Fibroblast of mammary gland (primary cell): Measurements from ENCODE around the gene GALNT7.
"Not testable (repeated sequence)": the region's sequence is repeated elsewhere in the genome, so short reads cannot be mapped to it uniquely, and the experiment has no call there.

ENCODE experiments used
- DNase-seq: peaks from one replicate; pipeline ENCODE4 v3.0.0-alpha.2; 2010; ENCODE audit warnings: low read depth
- H3K4me3 ChIP-seq: 2 replicates; pipeline ENCODE4 v1.5.1; 2011; ENCODE audit warnings: low read depth, mild to moderate bottlenecking, low read length, moderate library complexity; ENCODE audit not compliant: control insufficient read depth
- TF ChIP-seq, protein P1 (sequence below): conservative IDR thresholded peaks from 2 replicates; pipeline ENCODE4 v1.5.1; 2011; ENCODE audit warnings: low read depth, low read length, inconsistent platforms; ENCODE audit not compliant: control insufficient read depth, insufficient read depth

The GALNT7 gene

DNA sequence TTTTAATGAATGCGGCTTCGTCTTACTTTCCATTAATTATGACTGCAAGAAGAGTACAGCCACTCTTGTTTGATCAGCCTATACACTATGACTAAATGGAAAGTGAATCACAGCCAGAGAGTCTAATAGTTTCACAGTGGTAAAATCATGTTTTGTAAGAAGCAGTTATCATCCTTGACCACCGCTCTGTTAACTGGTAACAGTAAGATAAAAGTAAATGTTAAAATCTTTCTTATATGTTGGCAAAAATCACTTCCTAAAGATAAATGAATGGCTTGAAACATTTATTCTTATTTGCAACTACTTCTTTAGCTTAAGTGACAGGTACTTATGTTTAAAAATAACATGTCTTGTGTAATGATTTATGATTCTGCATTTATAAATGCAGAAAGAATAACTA lies 13.2 kb downstream of the GALNT7 start:
- no peak overlapping the region for H3K4me3 ChIP-seq
- TF ChIP-seq, protein P1, sequence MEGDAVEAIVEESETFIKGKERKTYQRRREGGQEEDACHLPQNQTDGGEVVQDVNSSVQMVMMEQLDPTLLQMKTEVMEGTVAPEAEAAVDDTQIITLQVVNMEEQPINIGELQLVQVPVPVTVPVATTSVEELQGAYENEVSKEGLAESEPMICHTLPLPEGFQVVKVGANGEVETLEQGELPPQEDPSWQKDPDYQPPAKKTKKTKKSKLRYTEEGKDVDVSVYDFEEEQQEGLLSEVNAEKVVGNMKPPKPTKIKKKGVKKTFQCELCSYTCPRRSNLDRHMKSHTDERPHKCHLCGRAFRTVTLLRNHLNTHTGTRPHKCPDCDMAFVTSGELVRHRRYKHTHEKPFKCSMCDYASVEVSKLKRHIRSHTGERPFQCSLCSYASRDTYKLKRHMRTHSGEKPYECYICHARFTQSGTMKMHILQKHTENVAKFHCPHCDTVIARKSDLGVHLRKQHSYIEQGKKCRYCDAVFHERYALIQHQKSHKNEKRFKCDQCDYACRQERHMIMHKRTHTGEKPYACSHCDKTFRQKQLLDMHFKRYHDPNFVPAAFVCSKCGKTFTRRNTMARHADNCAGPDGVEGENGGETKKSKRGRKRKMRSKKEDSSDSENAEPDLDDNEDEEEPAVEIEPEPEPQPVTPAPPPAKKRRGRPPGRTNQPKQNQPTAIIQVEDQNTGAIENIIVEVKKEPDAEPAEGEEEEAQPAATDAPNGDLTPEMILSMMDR, result no peak
- peak; percentile 79 for DNase-seq

DNA sequence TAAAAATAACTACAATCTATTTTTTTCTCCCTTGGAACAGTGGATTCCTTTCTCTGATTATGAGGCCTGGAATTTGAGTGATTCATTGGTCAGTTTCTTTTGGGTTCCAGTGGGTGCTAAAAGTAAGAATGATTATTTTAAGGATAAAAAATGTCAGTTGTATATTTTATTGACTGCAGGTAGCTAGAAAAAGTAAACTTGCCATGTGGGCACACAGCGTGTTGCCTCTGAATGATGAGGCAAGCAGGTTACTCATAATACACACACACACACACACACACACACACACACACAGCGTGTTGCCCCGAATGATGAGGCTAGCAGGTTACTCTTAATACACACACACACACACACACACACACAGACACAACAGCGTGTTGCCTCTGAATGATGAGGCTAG lies 13.8 kb downstream of the GALNT7 start:
- DNase-seq, result peak; percentile 85
- TF ChIP-seq, protein P1, result no peak
- H3K4me3 ChIP-seq, result no peak overlapping the region

DNA sequence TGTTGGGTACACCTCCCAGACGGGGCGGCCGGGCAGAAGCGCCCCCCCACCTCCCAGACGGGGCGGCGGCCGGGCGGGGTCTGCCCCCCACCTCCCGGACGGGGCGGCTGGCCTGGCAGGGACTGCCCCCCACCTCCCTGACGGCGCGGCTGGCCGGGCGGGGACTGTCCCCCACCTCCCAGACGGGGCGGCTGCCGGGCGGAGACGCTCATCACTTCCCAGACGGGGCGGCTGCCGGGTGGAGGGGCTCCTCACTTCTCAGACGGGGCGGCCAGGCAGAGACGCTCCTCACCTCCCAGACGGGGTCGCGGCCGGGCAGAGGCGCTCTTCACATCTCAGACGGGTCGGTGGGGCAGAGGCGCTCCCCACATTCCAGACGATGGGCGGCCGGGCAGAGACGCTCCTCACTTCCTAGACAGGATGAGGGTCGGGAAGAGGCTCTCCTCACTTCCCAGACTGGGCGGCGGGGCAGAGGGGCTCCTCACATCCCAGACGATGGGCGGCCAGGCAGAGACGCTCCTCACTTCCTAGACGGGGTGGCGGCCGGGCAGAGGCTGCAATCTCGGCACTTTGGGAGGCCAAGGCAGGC lies 15.1 kb downstream of the GALNT7 start:
- DNase-seq, result not testable (repeated sequence)

DNA sequence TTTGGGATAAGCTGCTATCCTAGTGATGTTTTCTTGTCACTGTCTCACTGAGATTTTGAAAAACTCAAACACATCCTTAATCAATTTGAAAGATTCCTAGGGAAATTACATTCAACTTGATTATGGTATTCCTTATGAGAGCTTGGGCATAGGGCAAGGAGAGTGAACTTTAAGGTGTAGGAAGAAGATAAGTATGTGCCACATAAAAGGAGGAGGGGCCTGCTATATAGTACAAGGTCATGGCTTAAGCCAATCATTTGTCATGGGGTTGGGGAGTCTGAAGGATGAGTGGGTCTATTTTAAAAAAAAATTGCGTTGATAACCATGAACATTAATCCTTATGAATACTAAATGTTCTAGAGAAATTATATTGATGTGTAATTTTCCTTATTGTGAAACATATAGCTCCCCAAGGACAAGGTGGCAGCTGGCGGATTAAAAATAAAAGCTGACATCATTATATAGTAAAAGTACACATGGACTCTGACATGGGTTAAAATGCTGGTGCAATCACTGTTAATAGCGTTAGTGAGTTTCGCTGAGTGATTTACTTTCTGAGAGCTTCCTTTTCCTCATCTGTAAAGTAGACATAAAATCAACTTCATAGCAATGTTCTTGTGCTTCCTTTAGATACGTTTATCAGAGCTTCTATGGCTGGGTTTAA lies 17.4 kb downstream of the GALNT7 start:
- peak; percentile 6 for DNase-seq
- H3K4me3 ChIP-seq, result no peak overlapping the region
- TF ChIP-seq, protein P1, result no peak

More for the DNA sequence above, 15.1 kb downstream of the GALNT7 start:
- not testable (repeated sequence) for H3K4me3 ChIP-seq

DNA sequence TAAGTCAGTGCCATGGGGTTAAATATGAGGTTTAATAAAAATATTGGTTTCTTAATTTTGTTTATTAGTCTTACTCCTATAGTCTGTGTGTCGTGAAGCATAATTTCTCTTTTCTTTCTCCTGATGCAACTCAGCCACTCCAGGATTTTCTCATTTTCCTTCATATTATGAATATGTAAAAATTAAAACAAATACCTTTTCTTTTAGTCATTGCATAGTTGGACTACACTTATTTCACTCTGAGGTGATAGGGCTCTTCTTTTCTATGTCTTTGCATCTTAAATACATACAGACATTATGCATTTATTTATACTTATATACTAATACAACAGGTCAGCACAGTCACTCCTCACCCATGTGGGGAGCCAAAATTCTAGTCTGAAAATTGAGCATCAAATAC lies 19.1 kb downstream of the GALNT7 start:
- H3K4me3 ChIP-seq, result no peak overlapping the region
- TF ChIP-seq, protein P1, result no peak
- DNase-seq, result no peak

DNA sequence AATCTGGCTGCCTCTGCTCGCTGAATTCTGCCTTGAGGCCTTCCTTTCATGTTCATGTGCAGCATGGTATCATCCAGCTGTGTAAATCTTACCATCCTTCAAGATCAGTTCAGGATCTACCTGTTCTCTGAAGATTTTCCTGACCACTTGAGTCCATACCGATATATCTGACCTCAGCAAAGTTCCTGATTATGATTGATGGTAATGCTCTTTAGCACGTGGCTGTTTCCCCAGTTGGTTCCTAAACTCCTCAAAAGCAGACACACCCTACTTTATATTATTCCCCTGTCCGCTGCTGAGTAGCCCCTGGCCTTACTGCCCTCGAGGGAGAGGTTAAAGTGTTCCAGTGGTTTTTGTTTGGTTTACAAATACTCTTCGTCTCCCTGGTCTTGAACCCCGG lies 20.0 kb downstream of the GALNT7 start:
- TF ChIP-seq, protein P1, result no peak
- DNase-seq, result no peak

DNA sequence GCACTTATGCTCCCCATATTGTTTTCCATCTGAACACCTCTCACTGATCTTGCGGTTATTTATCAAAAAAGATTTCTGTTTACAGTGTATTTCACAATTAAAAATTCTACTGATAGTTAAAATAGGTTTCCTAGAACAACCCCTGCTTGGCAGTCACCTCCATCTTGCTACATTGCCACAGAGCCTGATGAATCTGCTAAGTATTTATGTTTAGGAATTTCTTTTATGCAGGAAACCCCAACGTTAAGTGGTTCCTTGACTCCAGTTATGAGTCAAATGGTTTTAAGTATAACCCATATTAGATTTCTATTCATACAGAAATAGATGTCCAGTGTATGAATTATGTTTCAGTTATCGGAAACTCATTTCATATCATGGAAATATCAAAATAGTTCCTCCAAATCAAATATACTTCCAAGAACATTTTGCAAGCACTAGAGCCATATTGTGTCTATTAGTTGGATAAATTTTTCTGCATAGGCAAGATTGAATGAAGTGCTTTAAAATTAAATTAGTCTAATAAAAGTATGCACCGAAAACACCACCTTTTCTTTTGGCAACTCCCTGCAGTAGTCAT lies 20.6 kb downstream of the GALNT7 start:
- TF ChIP-seq, protein P1, result no peak
- no peak overlapping the region for H3K4me3 ChIP-seq
- peak; percentile 43 for DNase-seq

More for the DNA sequence above, 20.0 kb downstream of the GALNT7 start:
- no peak overlapping the region for H3K4me3 ChIP-seq
